ENCODE data around the gene LCE5A. TPM values are rescaled to one million over a fixed set of nuclear protein-coding genes. Genes with fewer than 3 reads are reported as not detected.
A peak's percentile ranks its signal among the peaks of the same experiment; 100 is the strongest.

The LCE5A gene
- total RNA-seq, 1 experiment from 2014 or later = not detected

GRCh38 chr1:152506899-152507498 lies 3.6 kb upstream of the LCE5A start:
- Histone ChIP-seq H3K9ac (ENCODE audit: low read length) (no peak overlapping the region), H3F3A (ENCODE audit: low read length, unreplicated experiment) (no peaks in the 10 kb centered on the region), H3K27me3 (ENCODE audit: low read length) (peaks cover 63% of the 10 kb centered on the region), H3K9me2 (replicated peaks; ENCODE audit: low read length) (no peaks in the 10 kb centered on the region), H3K4me1 (ENCODE audit: insufficient read depth, low read length) (no peaks in the 10 kb centered on the region), H3K36me3 (ENCODE audit: low read depth, low read length) (no peaks in the 10 kb centered on the region), H2AFZ (ENCODE audit: low read length) (no peak overlapping the region), H3K4me2 (ENCODE audit: low read length) (no peak overlapping the region), H3K4me3 (ENCODE audit: low read length) (no peak overlapping the region), H3K9me3 (ENCODE audit: low read length) (no peaks in the 10 kb centered on the region), H3K79me2 (ENCODE audit: low read length) (no peaks in the 10 kb centered on the region), H4K20me1 (ENCODE audit: low read length) (no peaks in the 10 kb centered on the region), H3K27ac (ENCODE audit: low read length) (no peak overlapping the region)
- BruUV-seq (replicated peaks) = no TSS peak
- POLR2A ChIA-PET (ENCODE audit: unreplicated experiment) = no interaction called here
- peak; percentile 10 for DNase-seq
- CTCF ChIA-PET = no interaction called here
- no peak for ATAC-seq
- TF ChIP-seq EZH2phosphoT487 (IDR thresholded peaks at IDR 0.05; ENCODE audit: borderline replicate concordance, low read length) = no peak
- TF ChIP-seq EZH2 (IDR thresholded peaks at IDR 0.05; ENCODE audit: low read length, unreplicated experiment) = no peak
- no peak for TF ChIP-seq CTCF (conservative IDR thresholded peaks at IDR 0.05; ENCODE audit: low read depth, low read length)
- intact Hi-C loops (cut with micrococcal nuclease) = no loop called here

GRCh38 chr1:152511596-152511995 lies 993 bp downstream of the LCE5A start:
- peaks cover 93% of the 10 kb centered on the region for H3K27me3 ChIP-seq (ENCODE audit: low read length)
- H3K9me3 ChIP-seq (ENCODE audit: low read length) = no peaks in the 10 kb centered on the region
- no peaks in the 10 kb centered on the region for H3K4me1 ChIP-seq (ENCODE audit: insufficient read depth, low read length)
- no peak overlapping the region for H3K9ac ChIP-seq (ENCODE audit: low read length)
- no peaks in the 10 kb centered on the region for H3K9me2 ChIP-seq (replicated peaks; ENCODE audit: low read length)
- POLR2A ChIA-PET (ENCODE audit: unreplicated experiment) = no interaction called here
- intact Hi-C loops (cut with micrococcal nuclease) = no loop called here
- H3K4me2 ChIP-seq (ENCODE audit: low read length) = no peak overlapping the region
- no peak overlapping the region for H3K4me3 ChIP-seq (ENCODE audit: low read length)
- no peaks in the 10 kb centered on the region for H3F3A ChIP-seq (ENCODE audit: low read length, unreplicated experiment)
- no peaks in the 10 kb centered on the region for H3K36me3 ChIP-seq (ENCODE audit: low read depth, low read length)
- no peaks in the 10 kb centered on the region for H3K79me2 ChIP-seq (ENCODE audit: low read length)
- H2AFZ ChIP-seq (ENCODE audit: low read length) = no peak overlapping the region
- CTCF ChIA-PET = no interaction called here
- DNase-seq (no peak), ATAC-seq (no peak)
- H4K20me1 ChIP-seq (ENCODE audit: low read length) = no peaks in the 10 kb centered on the region
- TF ChIP-seq EZH2 (IDR thresholded peaks at IDR 0.05; ENCODE audit: low read length, unreplicated experiment) (no peak), EZH2phosphoT487 (IDR thresholded peaks at IDR 0.05; ENCODE audit: borderline replicate concordance, low read length) (no peak), CTCF (conservative IDR thresholded peaks at IDR 0.05; ENCODE audit: low read depth, low read length) (no peak)
- no peak overlapping the region for H3K27ac ChIP-seq (ENCODE audit: low read length)
- BruUV-seq (replicated peaks) = no TSS peak

- CTCF ChIA-PET = interaction anchor here (1.5 kb wide), 1 partner anchor 55 kb away, joined by 6 read pairs; no protein-coding TSS in a partner anchor
- Histone ChIP-seq H4K20me1 (ENCODE audit: low read length) (no peaks in the 10 kb centered on the region), H3K4me1 (ENCODE audit: insufficient read depth, low read length) (peaks cover 11% of the 10 kb centered on the region; the same call in 1 of the 2 replicates), H3K79me2 (ENCODE audit: low read length) (no peaks in the 10 kb centered on the region), H3K9me3 (ENCODE audit: low read length) (no peaks in the 10 kb centered on the region), H3K4me2 (ENCODE audit: low read length) (no peak overlapping the region), H2AFZ (ENCODE audit: low read length) (no peak overlapping the region), H3K36me3 (ENCODE audit: low read depth, low read length) (no peaks in the 10 kb centered on the region), H3K9me2 (replicated peaks; ENCODE audit: low read length) (no peaks in the 10 kb centered on the region), H3K4me3 (ENCODE audit: low read length) (no peak overlapping the region), H3F3A (ENCODE audit: low read length, unreplicated experiment) (no peaks in the 10 kb centered on the region), H3K27ac (ENCODE audit: low read length) (no peak overlapping the region), H3K27me3 (ENCODE audit: low read length) (peaks cover 79% of the 10 kb centered on the region), H3K9ac (ENCODE audit: low read length) (no peak overlapping the region)
- ATAC-seq (no peak), DNase-seq (no peak)
- BruUV-seq (replicated peaks) = no TSS peak
- POLR2A ChIA-PET (ENCODE audit: unreplicated experiment) = no interaction called here
- TF ChIP-seq EZH2phosphoT487 (IDR thresholded peaks at IDR 0.05; ENCODE audit: borderline replicate concordance, low read length) (no peak), CTCF (conservative IDR thresholded peaks at IDR 0.05; ENCODE audit: low read depth, low read length) (no peak), EZH2 (IDR thresholded peaks at IDR 0.05; ENCODE audit: low read length, unreplicated experiment) (no peak)
- intact Hi-C loops (cut with micrococcal nuclease) = no loop called here
Observed at GRCh38 chr1:152513081-152513480, 2.5 kb downstream of the LCE5A start.

Measured in PC-3 (cell line).